Measurements from ENCODE around the gene CTDSPL.

CTDSPL gene

GRCh38 chr3:37921025-37921424 lies 59.3 kb downstream of the CTDSPL start:
- no peak for DNase-seq

DNA sequence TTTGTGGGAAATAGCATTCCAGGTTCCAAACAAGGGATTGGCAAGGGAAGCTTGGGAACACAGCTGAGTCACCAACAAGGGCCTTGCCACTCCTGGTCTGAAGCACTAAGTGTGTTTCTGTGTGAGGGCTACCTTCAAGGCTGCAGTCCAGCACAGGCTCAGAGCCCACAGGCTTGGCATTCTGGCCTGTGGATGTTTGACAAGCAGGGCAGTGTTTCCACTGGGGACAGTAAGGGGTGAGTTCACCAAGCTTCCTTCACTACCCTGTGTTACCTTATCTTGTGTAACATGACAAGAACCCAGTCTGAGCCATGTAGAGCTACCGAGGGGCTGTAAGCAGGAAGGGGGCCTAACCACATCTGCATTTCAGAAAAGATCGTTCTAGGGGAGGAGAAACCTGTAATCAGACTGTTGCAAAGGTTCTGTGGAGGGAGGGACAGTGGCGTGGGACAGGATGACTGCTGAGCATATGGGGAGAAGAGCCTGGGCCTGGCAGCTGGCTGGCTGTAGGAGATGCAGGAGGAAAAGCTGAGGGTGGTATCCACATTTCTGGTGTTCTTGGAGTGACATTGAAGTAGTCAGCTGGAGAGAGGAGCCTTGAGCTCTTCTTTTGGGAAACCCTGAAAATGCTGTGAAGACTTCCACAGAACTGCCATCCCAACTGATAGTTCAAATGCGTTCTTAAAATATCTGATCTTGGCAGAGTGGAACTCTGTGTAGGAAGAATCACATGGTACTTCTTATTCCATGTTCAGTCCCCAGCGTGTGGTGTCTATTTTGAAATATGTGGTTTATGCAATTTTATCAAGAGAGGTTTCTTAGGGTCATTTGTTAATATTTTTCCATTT lies 61.3 kb downstream of the CTDSPL start:
- DNase-seq: no peak

DNA sequence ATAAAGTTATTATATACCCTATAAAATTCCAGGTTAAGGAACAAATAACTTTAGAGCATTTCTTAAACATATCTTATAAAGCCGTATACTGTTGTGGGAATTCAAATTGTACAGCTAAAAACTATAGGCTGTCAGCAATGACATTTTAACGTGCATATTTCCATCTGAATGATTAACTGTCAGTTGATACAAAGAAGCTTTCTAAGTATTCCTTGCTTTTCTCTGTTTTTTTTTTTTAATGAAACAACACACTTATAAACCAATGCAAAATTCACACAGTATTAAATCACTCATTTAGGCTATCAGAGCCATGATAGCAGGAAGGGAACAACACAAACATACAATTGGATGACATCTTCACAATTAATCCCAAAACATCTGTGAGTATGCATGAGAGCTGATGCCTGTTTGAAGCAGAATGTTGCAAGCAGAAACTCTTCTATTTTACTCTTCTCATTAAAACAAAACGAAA lies 61.9 kb downstream of the CTDSPL start:
- DNase-seq: no peak

DNA sequence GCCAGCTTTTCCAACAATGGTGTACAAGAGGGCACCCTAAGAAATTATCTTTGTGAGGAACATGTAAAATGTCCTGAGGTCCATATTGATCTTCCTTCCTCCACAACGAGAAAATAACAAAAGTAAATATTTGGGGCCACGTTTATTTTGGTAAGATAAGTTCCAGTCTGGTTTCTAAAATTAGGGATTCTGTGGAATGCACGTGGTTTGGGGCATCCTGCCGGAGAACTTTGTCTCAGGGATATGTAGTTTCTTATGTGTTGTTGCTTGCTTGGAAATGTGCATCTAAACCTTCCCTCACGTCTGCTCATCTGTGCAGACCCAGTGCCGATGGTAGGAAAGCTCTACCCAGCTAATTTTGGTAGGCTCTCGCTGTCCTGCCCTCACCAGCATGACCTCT lies 62.8 kb downstream of the CTDSPL start:
- DNase-seq: no peak

DNA sequence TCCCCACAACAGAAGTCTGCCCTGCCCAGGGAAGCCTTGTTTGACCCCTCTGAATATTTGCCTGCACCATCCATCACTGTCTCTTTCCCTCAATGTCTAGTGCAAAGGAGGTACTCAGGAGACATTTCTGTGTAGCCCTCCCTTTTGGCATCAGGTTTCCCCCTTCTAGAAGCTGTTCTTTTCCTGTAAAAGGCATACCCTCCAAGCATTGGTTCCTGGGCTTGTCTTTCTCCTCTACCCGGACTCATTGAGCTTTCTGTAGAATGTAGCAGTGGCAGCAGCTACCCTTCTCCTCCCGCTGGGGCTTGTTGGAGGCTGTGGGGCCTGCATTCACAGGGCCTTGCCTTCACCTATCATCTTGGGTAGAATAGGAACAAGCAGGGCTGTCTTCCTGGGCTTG lies 63.5 kb downstream of the CTDSPL start:
- DNase-seq: no peak

GRCh38 chr3:37926611-37927010 lies 64.9 kb downstream of the CTDSPL start:
- DNase-seq: no peak

- no peak for DNase-seq
These were observed 68.8 kb downstream of the CTDSPL start for GRCh38 chr3:37930495-37930894.

- DNase-seq: no peak
These were observed 70.8 kb downstream of the CTDSPL start for GRCh38 chr3:37932505-37932904.

GRCh38 chr3:37934631-37935289 lies 73.1 kb downstream of the CTDSPL start:
- no peak for DNase-seq

GRCh38 chr3:37935290-37935668 lies 73.6 kb downstream of the CTDSPL start:
- DNase-seq: no peak

DNA sequence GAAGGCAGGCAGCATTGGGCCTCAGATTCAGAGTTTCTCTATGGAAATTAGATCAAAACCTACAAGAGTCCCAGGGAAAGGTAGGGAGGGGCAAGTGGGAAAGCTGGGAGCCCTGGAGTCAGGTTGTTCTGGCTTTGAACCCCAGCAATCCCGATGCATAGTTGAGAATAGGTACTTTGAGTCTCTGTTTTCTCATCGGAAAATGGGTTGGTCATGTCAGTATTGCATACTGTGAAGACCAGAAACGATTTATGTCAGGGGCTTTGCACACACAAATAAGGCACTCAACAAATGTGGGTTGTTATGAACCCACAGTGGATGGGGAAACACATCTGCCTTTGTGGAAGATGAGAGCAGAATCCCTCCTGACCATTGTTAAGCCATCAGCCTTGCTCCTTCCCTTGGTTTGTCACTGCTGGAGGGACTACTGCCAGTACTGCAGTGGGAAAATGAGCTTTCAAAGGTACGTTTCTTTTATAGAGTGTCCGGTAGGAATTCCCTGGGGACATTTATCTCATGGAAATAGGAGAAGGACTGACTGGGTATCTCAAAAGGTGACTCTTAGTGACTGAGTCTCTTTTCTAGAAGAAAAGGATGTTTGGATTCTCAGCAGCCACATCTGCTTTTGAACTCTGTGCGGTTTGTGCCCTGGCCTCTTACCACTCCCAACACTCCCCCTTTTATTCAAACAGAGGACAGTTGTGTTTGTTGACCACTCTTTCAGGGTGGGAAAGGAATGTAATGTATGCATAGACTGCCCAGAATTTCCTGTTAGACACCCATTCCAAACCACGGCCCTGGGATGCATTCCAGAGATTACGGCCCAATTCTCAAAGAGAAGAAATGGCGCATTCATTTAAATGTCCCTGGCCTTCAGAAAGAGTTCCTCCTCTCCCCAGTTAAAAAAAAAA lies 74.3 kb downstream of the CTDSPL start:
- peak; percentile 81 to 97 for DNase-seq

DNA sequence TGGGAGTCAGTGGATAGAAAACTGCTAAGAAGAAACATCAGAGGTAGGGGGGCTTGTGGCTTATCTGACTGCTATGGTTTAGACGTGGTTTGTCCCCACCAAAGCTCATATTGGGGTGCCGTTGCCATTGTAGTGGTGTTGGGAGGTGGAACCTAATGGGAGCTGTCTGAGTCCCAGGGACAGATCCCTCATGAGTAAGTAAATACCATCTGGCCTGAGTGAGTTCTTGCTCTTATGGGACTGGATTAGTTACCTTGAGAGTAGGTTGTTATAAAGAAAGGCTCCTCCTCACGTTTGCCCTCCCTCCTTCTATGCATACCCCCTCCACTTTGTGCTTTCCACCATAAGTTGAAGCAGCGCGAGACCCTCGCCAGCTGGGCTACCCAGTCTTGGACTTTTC lies 75.5 kb downstream of the CTDSPL start:
- DNase-seq: peak in 1 of 2 experiments; percentile 20

- DNase-seq: no peak
These were observed 76.3 kb downstream of the CTDSPL start for GRCh38 chr3:37938011-37938410.

GRCh38 chr3:37940242-37940908 lies 78.7 kb downstream of the CTDSPL start:
- no peak for DNase-seq

- DNase-seq: no peak
These were observed 80.2 kb downstream of the CTDSPL start for GRCh38 chr3:37941608-37942508.

- no peak for DNase-seq
These were observed 81.0 kb downstream of the CTDSPL start for GRCh38 chr3:37942646-37943045.

GRCh38 chr3:37943126-37943525 lies 81.4 kb downstream of the CTDSPL start:
- no peak for DNase-seq

DNA sequence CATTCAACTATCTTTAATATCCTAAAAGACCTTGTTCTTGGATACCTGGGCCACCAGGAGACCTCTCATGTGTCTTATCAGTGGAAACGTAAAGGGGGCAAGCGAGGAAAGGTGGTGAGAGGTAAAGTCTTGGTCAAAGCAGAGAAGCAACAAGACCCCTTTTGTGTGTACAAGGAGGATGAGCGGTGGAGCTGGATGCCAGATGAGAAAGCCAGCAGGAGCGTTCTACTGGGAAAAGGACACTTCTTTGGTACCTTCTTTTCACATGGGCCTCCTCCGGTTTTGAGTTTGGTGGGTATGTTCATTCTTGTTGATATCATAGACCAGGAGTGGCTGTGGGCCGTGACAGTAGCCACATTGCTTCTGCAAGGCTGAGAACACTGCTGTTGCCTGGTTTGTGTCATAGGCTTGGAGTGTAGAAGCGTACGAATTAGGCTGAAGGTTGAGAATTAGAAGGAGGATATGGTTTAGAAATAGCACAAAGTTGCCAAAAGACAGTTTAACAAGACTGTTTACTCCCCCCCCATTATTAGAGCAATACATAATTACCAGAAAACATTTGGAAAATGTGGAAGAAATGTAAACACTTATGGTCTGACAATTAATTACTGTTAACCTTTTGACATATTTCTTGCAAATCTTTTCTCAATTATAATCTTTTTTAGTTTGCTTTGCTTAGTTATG lies 82.1 kb downstream of the CTDSPL start:
- DNase-seq: no peak

DNA sequence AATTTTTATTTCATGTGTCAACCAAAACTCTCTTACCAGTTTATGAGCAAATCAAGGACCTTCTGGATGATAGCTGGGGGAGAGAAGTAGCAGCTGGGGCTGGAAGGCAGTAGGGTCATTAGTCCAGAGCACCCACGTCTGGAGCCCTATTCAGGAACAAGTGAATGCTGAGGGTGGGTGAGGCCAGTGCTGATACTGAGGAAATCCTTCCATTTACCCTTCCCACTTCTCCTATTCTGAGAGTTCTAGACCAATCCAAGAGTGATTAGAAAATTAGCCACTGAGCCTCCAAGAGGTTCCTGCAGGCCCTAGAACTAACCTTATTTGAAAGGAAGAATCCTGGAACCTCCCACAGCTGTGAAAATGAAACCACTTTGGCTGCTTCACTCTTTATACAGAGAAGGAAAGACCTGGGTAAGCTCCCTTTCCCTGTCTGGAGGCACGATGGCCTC lies 82.7 kb downstream of the CTDSPL start:
- peak in 1 of 2 experiments; percentile 23 for DNase-seq

DNA sequence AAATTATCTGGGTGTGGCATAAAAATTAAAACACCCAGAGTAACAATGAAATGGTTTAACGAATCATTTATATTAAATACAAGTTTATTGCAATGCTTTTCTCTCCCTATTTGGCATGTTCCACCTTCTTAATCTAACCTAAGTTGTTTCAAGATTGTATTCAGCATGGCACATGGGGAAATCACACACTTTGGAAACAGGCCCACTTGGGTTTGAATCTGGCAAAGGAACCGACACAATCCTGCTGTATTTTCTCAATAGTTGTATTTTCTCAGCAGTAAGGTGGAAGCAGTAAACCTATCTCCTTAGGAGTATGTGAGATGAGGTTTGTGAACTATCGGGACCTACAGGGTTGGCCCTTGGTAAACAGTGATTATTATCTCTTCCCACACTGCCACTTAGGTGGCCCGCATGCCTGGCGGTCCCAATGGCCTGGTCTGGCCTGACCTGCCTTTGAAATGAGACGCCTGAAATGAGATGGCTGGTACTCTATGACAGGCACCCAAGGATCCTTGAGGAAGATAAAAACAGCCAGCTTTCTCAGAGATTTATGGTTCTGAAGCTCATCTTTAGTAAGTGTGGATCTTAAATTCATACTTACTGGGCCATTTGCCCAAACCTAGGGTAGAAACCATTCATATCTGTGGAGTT lies 83.6 kb downstream of the CTDSPL start:
- DNase-seq: no peak

Data from SW 1271 (cell line).